ENCODE measurements around the gene DKK1.
A peak's percentile ranks its signal among the peaks of the same experiment; 100 is the strongest.

Gene DKK1

GRCh38 chr10:52287866-52288265 lies 26.2 kb upstream of the DKK1 start:
- in situ Hi-C loops (cut with HindIII; ENCODE audit: low pct_ligation_motif_present, low sequenced_read_pairs) = no loop called here
- Histone ChIP-seq H3K4me3 (ENCODE audit: low read depth, low read length) (no peak overlapping the region), H3K27ac (no peak overlapping the region), H3K36me3 (replicated peaks) (no peaks in the 10 kb centered on the region), H3K27me3 (replicated peaks) (no peaks in the 10 kb centered on the region)
- TF ChIP-seq CTCF (IDR thresholded peaks at IDR 0.05; ENCODE audit: low read depth, low read length, missing control alignments) = no peak
- DNase-seq = no peak

- H3K36me3 ChIP-seq (replicated peaks) = no peaks in the 10 kb centered on the region
- H3K27me3 ChIP-seq (replicated peaks) = no peaks in the 10 kb centered on the region
- TF ChIP-seq CTCF (IDR thresholded peaks at IDR 0.05; ENCODE audit: low read depth, low read length, missing control alignments) = no peak
- no peak for DNase-seq
- H3K4me3 ChIP-seq (ENCODE audit: low read depth, low read length) = no peak overlapping the region
- in situ Hi-C loops (cut with HindIII; ENCODE audit: low pct_ligation_motif_present, low sequenced_read_pairs) = no loop called here
- H3K27ac ChIP-seq = no peak overlapping the region
Measured at GRCh38 chr10:52297747-52298146, 16.3 kb upstream of the DKK1 start.

GRCh38 chr10:52300599-52301277 lies 13.3 kb upstream of the DKK1 start:
- DNase-seq = no peak
- Histone ChIP-seq H3K27ac (no peak overlapping the region), H3K36me3 (replicated peaks) (no peaks in the 10 kb centered on the region), H3K4me3 (ENCODE audit: low read depth, low read length) (no peak overlapping the region), H3K27me3 (replicated peaks) (no peaks in the 10 kb centered on the region)
- in situ Hi-C loops (cut with HindIII; ENCODE audit: low pct_ligation_motif_present, low sequenced_read_pairs) = loop anchor here (25.0 kb wide), 1 partner anchor 262 kb away; no protein-coding TSS in a partner anchor
- no peak for TF ChIP-seq CTCF (IDR thresholded peaks at IDR 0.05; ENCODE audit: low read depth, low read length, missing control alignments)

GRCh38 chr10:52308251-52309031 lies 5.6 kb upstream of the DKK1 start:
- peak overlapping the region; percentile 3 for H3K27ac ChIP-seq
- DNase-seq = peak; percentile 60
- TF ChIP-seq CTCF (IDR thresholded peaks at IDR 0.05; ENCODE audit: low read depth, low read length, missing control alignments) = peak; percentile 78
- in situ Hi-C loops (cut with HindIII; ENCODE audit: low pct_ligation_motif_present, low sequenced_read_pairs) = loop anchor here (25.0 kb wide), 1 partner anchor 254 kb away; no protein-coding TSS in a partner anchor
- peak overlapping the region; percentile 65 for H3K4me3 ChIP-seq (ENCODE audit: low read depth, low read length)
- no peaks in the 10 kb centered on the region for H3K36me3 ChIP-seq (replicated peaks)
- no peaks in the 10 kb centered on the region for H3K27me3 ChIP-seq (replicated peaks)

GRCh38 chr10:52312942-52313255 lies 1.2 kb upstream of the DKK1 start:
- TF ChIP-seq CTCF (IDR thresholded peaks at IDR 0.05; ENCODE audit: low read depth, low read length, missing control alignments) = no peak
- no peak for DNase-seq
- Histone ChIP-seq H3K27me3 (replicated peaks) (no peaks in the 10 kb centered on the region), H3K4me3 (ENCODE audit: low read depth, low read length) (peak overlapping the region; percentile 81), H3K27ac (no peak overlapping the region), H3K36me3 (replicated peaks) (peaks cover 3% of the 10 kb centered on the region)
- in situ Hi-C loops (cut with HindIII; ENCODE audit: low pct_ligation_motif_present, low sequenced_read_pairs) = loop anchor here (25.0 kb wide), 1 partner anchor 249 kb away; no protein-coding TSS in a partner anchor

Measured in brain microvascular endothelial cell (primary cell).